ENCODE results near the gene CXCL8. TPM values are rescaled to one million over a fixed set of nuclear protein-coding genes. Genes with fewer than 3 reads are reported as not detected.

Gene CXCL8
- total and polyA plus RNA-seq, 9 of the 15 experiments (the other 6 are each of a cell fraction or from before 2014, with no cell fraction given): 1.6 to 7.7 (median 3.3) TPM

DNA sequence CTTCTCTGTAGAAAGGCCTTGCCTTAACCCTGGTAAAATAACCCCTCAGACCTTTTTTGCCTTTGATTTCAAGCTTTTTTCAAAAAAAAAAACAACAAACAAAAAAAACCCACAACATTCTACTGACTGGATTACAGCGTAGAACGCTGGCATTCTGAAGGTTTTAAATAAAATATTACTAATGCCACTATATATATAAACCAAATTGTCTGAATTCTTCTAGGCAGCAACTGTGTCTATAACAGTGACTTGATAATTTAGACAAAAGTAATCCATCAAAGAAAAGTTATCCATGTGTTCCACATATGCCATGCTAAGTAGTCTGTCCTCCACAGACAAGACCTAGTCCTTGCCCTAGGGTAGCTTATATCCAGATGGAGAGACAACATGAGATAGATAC lies 33.6 kb upstream of the CXCL8 start:
- H3K4me3 ChIP-seq: no peak overlapping the region
- no peaks in the 10 kb centered on the region for H3K36me3 ChIP-seq (ENCODE audit: control insufficient read depth, insufficient read depth, low read length)
- H3K4me2 ChIP-seq (ENCODE audit: insufficient read depth, low read length): no peak overlapping the region
- no peaks in the 10 kb centered on the region for H3K9me3 ChIP-seq (replicated peaks; ENCODE audit: control insufficient read depth, insufficient read depth, low read depth, low read length)
- FAIRE-seq: no peak
- no peaks in the 10 kb centered on the region for H4K20me1 ChIP-seq (replicated peaks; ENCODE audit: control insufficient read depth, insufficient read depth, low read length)
- in situ Hi-C loops (cut with MboI) (loop anchor here (25.0 kb wide), 1 partner anchor 955 kb away; no protein-coding TSS in a partner anchor), intact Hi-C loops (cut with micrococcal nuclease) (loop anchor here (5.0 kb wide), 1 partner anchor 390 kb away; the partner anchor contains the start of gene CXCL2)
- DNase-seq (ENCODE audit: extremely low read depth in 1 of 4, low spot score in 3 of 4): no peak
- H3K27ac ChIP-seq (ENCODE audit: extremely low read depth, low read depth, low read length): peak overlapping the region; percentile 74; the same call in 2 of the 3 replicates
- no peak for ATAC-seq
- no peaks in the 10 kb centered on the region for H3K79me2 ChIP-seq (ENCODE audit: control insufficient read depth, insufficient read depth, low read length)
- H3K9me1 ChIP-seq (ENCODE audit: control insufficient read depth, insufficient read depth, low read length): no peaks in the 10 kb centered on the region
- 82% methylated on average over 2 of the region's 2 CpGs for WGBS (ENCODE audit: insufficient coverage, low coverage, missing lambda C conversion rate)
- TF ChIP-seq DDX20 (tag; IDR thresholded peaks at IDR 0.05; ENCODE audit: low read depth) (no peak), ZNF274 (IDR thresholded peaks at IDR 0.05; ENCODE audit: borderline replicate concordance, low read depth, low read length) (no peak), MXI1 (IDR thresholded peaks at IDR 0.05; ENCODE audit: low read depth, low read length) (no peak), ZBTB17 (CRISPR knock-in tag; IDR thresholded peaks at IDR 0.05) (peak; percentile 44; the same call in 1 of the 2 replicates), NFE2 (IDR thresholded peaks at IDR 0.05; ENCODE audit: low read depth) (no peak), RBM15 (IDR thresholded peaks at IDR 0.05; ENCODE audit: insufficient read depth, low read length) (no peak)
- POLR2A ChIA-PET: no interaction called here
- BruUV-seq (replicated peaks): no TSS peak
- H2AFZ ChIP-seq (ENCODE audit: low read depth, low read length): no peak overlapping the region
- H3K9ac ChIP-seq (ENCODE audit: insufficient read depth in 1 of 2, low read depth in 2 of 2, low read length in 2 of 2): no peak overlapping the region
- CTCF ChIA-PET (ENCODE audit: low intra/inter-chr PET ratio): no interaction called here
- H3K27me3 ChIP-seq (ENCODE audit: control insufficient read depth in 2 of 2, insufficient read depth in 2 of 2, low read length in 2 of 2): no peaks in the 10 kb centered on the region
- H3K4me1 ChIP-seq (replicated peaks in 1 of 2; ENCODE audit: control insufficient read depth in 2 of 2, insufficient read depth in 2 of 2, low read length in 2 of 2): peaks cover 0 to 81% of the 10 kb centered on the region in 2 experiments; a peak in 4 of 5 replicates
